WERI-Rb-1 (cell line): ENCODE measurements around the gene REEP2.
"Not testable (repeated sequence)": the region's sequence is repeated elsewhere in the genome, so short reads cannot be mapped to it uniquely, and the experiment has no call there.

Experiments
- DNase-seq: peaks from one replicate; pipeline ENCODE4 v3.0.0-alpha.2; 2020
- H3K27ac ChIP-seq: fragments of 250-450 bp; sonication (Bioruptor Pico); 2 replicates; pipeline ENCODE4 v1.5.1; 2020; ENCODE audit warnings: mild to moderate bottlenecking, moderate library complexity
- H3K27me3 ChIP-seq: fragments of 250-450 bp; sonication (Bioruptor Pico); 2 replicates; pipeline ENCODE4 v1.5.1; 2021; ENCODE audit warnings: mild to moderate bottlenecking, low read depth, moderate library complexity; ENCODE audit not compliant: insufficient read depth, severe bottlenecking
- H3K36me3 ChIP-seq: fragments of 250-450 bp; sonication (Bioruptor Pico); 2 replicates; pipeline ENCODE4 v1.5.1; 2020; ENCODE audit warnings: mild to moderate bottlenecking, moderate library complexity
- H3K4me3 ChIP-seq: 2 replicates; pipeline ENCODE4 v1.5.1; 2011; ENCODE audit warnings: low read depth, mild to moderate bottlenecking, control low read depth, low read length
- H3K9me3 ChIP-seq: fragments of 250-450 bp; sonication (Bioruptor Pico); 2 replicates; pipeline ENCODE4 v1.5.1; 2021; ENCODE audit warnings: mild to moderate bottlenecking, moderate library complexity; ENCODE audit not compliant: severe bottlenecking
- CTCF ChIP-seq: IDR thresholded peaks from 2 replicates; pipeline ENCODE4 v1.5.1; 2011; ENCODE audit warnings: low read depth, mild to moderate bottlenecking, control low read depth, inconsistent platforms, low read length

REEP2 gene

GRCh38 chr5:138410996-138411640, 27.7 kb upstream of the REEP2 start:
- TF ChIP-seq CTCF = peak; percentile 48
- peak; percentile 56 for DNase-seq

GRCh38 chr5:138418444-138418843, 20.4 kb upstream of the REEP2 start:
- no peak overlapping the region for H3K27ac ChIP-seq
- H3K27me3 ChIP-seq = no peaks in the 10 kb centered on the region
- no peak for DNase-seq
- H3K9me3 ChIP-seq = no peaks in the 10 kb centered on the region
- H3K4me3 ChIP-seq = no peak overlapping the region
- peaks cover 88% of the 10 kb centered on the region for H3K36me3 ChIP-seq
- TF ChIP-seq CTCF = no peak

More at GRCh38 chr5:138410996-138411640, 27.7 kb upstream of the REEP2 start:
- not testable (repeated sequence) for H3K4me3 ChIP-seq, H3K27me3 ChIP-seq, H3K9me3 ChIP-seq, H3K27ac ChIP-seq
- peaks cover 51% of the 10 kb centered on the region for H3K36me3 ChIP-seq

DNA sequence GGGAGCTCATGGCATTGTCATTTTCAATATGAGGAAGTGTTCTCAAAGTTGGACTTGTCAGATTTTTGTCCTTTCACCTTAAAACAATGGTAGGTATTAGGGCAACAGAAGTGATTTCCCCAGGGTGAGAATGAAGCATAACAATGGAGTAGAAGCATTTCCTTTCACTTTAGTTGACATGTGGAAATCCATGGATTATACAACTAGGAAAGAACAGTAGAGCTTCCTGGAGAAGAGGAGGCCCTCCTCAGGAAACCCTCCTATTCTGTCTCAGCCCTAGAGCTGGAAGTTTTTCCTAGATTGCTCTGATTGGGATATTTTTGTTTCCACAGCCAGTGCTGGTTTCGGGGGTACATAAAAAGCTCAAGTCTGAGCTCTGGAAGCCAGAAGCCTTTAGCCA, 13.8 kb upstream of the REEP2 start:
- H3K27ac ChIP-seq = no peak overlapping the region
- no peak for TF ChIP-seq CTCF
- H3K9me3 ChIP-seq = no peaks in the 10 kb centered on the region
- no peaks in the 10 kb centered on the region for H3K27me3 ChIP-seq
- H3K4me3 ChIP-seq = no peak overlapping the region
- peaks cover 78% of the 10 kb centered on the region for H3K36me3 ChIP-seq
- DNase-seq = no peak

DNA sequence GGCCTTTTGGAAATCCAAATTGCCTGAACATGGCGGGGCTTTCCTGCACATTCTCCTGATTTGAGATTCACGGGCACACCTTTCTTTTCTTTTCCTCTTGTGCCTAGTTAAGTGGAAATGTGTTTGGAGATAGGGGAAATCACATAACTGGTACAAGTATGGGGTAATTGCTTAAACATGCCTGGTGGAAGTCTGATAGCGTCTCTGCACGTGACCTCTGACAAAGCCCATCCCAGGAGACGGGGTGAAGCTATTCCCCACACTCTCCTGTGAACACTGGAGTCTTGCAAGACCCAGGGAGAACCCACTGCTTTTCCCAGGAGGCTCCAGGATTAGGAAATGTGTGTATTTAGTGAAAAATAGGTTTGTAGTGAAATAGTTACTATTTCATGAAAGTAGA, 2.9 kb upstream of the REEP2 start:
- no peak for DNase-seq
- Histone ChIP-seq H3K36me3 (peaks cover 56% of the 10 kb centered on the region), H3K27ac (no peak overlapping the region), H3K27me3 (no peaks in the 10 kb centered on the region), H3K9me3 (no peaks in the 10 kb centered on the region), H3K4me3 (no peak overlapping the region)
- no peak for TF ChIP-seq CTCF

GRCh38 chr5:138438003-138438723, 694 bp upstream of the REEP2 start:
- DNase-seq = no peak

More at GRCh38 chr5:138438003-138438723, 694 bp upstream of the REEP2 start:
- peak overlapping the region; percentile 46 for H3K4me3 ChIP-seq
- peak overlapping the region; percentile 68 for H3K27ac ChIP-seq
- TF ChIP-seq CTCF = no peak
- H3K9me3 ChIP-seq = no peaks in the 10 kb centered on the region
- H3K36me3 ChIP-seq = peaks cover 37% of the 10 kb centered on the region
- H3K27me3 ChIP-seq = no peaks in the 10 kb centered on the region
